Colonic mucosa (tissue), 4 donors: ENCODE data around the gene PLXDC1. TPM values are rescaled to one million over a fixed set of nuclear protein-coding genes. Genes with fewer than 3 reads are reported as not detected.

Experiments
- DNase-seq: peaks from one replicate; pipeline ENCODE4 v3.0.0-alpha.2; 2020
- H3K27ac ChIP-seq: fragments of 200-600 bp; one replicate; pipeline ENCODE4 v1.8.0; 2021
- H3K27me3 ChIP-seq: fragments of 200-600 bp; one replicate; pipeline ENCODE4 v1.8.0; 2021
- H3K36me3 ChIP-seq: fragments of 200-600 bp; one replicate; pipeline ENCODE4 v1.8.0; 2021
- H3K4me1 ChIP-seq: fragments of 200-600 bp; one replicate; pipeline ENCODE4 v1.8.0; 2021; ENCODE audit warnings: mild to moderate bottlenecking
- H3K4me3 ChIP-seq: fragments of 200-600 bp; one replicate; pipeline ENCODE4 v1.8.0; 2021
- H3K9ac ChIP-seq, 2 donors: one replicate each; pipeline ENCODE4 v1.7.0; 2013; ENCODE audit warnings: control low read depth in 2 of 2, low read depth in 2 of 2, low read length in 2 of 2
- H3K9me3 ChIP-seq: fragments of 200-600 bp; one replicate; pipeline ENCODE4 v1.8.0; 2021
- intact Hi-C: fragments of 100-400 bp; cut with DNase I; formaldehyde crosslinking; loops from one replicate; pipeline ENCODE4 v1.14.1; 2022
- total RNA-seq, 2 donors: library from RNA; stranded (reverse); fragmentation: NEBNext Ultra II Directional in 1 of 2; extraction: Animal tissue kit (Norgen Biotek cat#: 25700) in 1 of 2; gene quantifications; one replicate each; pipeline ENCODE4 v1.2.1, GENCODE V29; 2021
- TF ChIP-seq, protein P1 (sequence below): fragments of 200-600 bp; IDR thresholded peaks from one replicate; pipeline ENCODE4 v1.8.0; 2022; ENCODE audit warnings: antibody characterized with exemption, mild to moderate bottlenecking
- donor health status: healthy.
- donor health status: DM: no; HTN: no; CAD: no.
- donor health status: DM: no; HTN: no; CAD: no.

PLXDC1 gene
- total RNA-seq, 2 donors from 2014 or later = 0.54 to 4.4 TPM

GRCh38 chr17:39158623-39159022, 7.2 kb upstream of the PLXDC1 start:
- Histone ChIP-seq H3K4me1 (no peaks in the 10 kb centered on the region), H3K27me3 (no peaks in the 10 kb centered on the region), H3K27ac (no peak overlapping the region), H3K4me3 (no peak overlapping the region), H3K36me3 (no peaks in the 10 kb centered on the region), H3K9me3 (no peaks in the 10 kb centered on the region), H3K9ac (no peak overlapping the region)
- intact Hi-C loops = loop anchor here (10.0 kb wide), 1 partner anchor 274 kb away; no protein-coding TSS in a partner anchor
- TF ChIP-seq, protein P1, sequence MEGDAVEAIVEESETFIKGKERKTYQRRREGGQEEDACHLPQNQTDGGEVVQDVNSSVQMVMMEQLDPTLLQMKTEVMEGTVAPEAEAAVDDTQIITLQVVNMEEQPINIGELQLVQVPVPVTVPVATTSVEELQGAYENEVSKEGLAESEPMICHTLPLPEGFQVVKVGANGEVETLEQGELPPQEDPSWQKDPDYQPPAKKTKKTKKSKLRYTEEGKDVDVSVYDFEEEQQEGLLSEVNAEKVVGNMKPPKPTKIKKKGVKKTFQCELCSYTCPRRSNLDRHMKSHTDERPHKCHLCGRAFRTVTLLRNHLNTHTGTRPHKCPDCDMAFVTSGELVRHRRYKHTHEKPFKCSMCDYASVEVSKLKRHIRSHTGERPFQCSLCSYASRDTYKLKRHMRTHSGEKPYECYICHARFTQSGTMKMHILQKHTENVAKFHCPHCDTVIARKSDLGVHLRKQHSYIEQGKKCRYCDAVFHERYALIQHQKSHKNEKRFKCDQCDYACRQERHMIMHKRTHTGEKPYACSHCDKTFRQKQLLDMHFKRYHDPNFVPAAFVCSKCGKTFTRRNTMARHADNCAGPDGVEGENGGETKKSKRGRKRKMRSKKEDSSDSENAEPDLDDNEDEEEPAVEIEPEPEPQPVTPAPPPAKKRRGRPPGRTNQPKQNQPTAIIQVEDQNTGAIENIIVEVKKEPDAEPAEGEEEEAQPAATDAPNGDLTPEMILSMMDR = no peak
- no peak for DNase-seq

DNA sequence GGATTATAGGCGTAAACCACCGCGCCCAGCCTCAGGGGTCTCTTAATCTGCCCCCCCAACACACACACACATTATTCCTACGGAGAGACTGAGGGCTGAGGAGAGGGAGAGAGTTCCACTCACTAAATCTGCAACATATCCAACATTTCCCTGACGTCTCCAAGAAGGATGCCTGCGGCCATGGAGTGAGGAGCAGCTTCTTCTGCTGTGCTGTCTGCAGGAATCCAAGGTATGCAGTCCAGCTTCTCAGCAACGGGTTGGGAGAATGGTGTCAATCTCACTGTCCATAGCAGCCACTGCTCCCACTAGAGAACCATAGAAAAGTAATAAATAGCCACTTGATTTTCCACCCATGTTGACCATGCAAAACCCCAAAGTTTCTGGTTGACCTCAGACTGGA, 5.1 kb upstream of the PLXDC1 start:
- TF ChIP-seq, protein P1 = no peak
- DNase-seq = no peak
- Histone ChIP-seq H3K9ac (no peak overlapping the region), H3K4me3 (no peak overlapping the region), H3K9me3 (no peaks in the 10 kb centered on the region), H3K4me1 (no peaks in the 10 kb centered on the region), H3K27ac (no peak overlapping the region), H3K27me3 (peaks cover 4% of the 10 kb centered on the region), H3K36me3 (no peaks in the 10 kb centered on the region)
- intact Hi-C loops = loop anchor here (10.0 kb wide), 1 partner anchor 272 kb away; no protein-coding TSS in a partner anchor

GRCh38 chr17:39155654-39156053, 4.2 kb upstream of the PLXDC1 start:
- Histone ChIP-seq H3K9me3 (no peaks in the 10 kb centered on the region), H3K4me3 (no peak overlapping the region), H3K9ac (no peak overlapping the region), H3K36me3 (no peaks in the 10 kb centered on the region), H3K27ac (no peak overlapping the region), H3K27me3 (peaks cover 12% of the 10 kb centered on the region), H3K4me1 (no peaks in the 10 kb centered on the region)
- TF ChIP-seq, protein P1 = no peak
- DNase-seq = no peak
- intact Hi-C loops = loop anchor here (10.0 kb wide), 1 partner anchor 271 kb away; no protein-coding TSS in a partner anchor

- Histone ChIP-seq H3K27ac (peak overlapping the region; percentile 84), H3K27me3 (peaks cover 18% of the 10 kb centered on the region), H3K4me3 (peak overlapping the region; percentile 69), H3K36me3 (no peaks in the 10 kb centered on the region), H3K9ac (peak overlapping the region; percentile 77 to 96), H3K4me1 (no peaks in the 10 kb centered on the region), H3K9me3 (no peaks in the 10 kb centered on the region)
- TF ChIP-seq, protein P1 = no peak
- DNase-seq = peak; percentile 95
- intact Hi-C loops = loop anchor here (2.0 to 10.0 kb wide), 2 partner anchors 171 to 269 kb away; no protein-coding TSS in a partner anchor
Observed at GRCh38 chr17:39153599-39154051, 2.2 kb upstream of the PLXDC1 start.

GRCh38 chr17:39151943-39152818, 744 bp upstream of the PLXDC1 start:
- no peaks in the 10 kb centered on the region for H3K4me1 ChIP-seq
- peak; percentile 40 for DNase-seq
- intact Hi-C loops = loop anchor here (2.0 to 10.0 kb wide), 2 partner anchors 169 to 267 kb away; no protein-coding TSS in a partner anchor
- H3K36me3 ChIP-seq = no peaks in the 10 kb centered on the region
- H3K9ac ChIP-seq = peak overlapping the region; percentile 59 to 96
- peak overlapping the region; percentile 84 for H3K27ac ChIP-seq
- TF ChIP-seq, protein P1 = no peak
- peak overlapping the region; percentile 69 for H3K4me3 ChIP-seq
- H3K9me3 ChIP-seq = no peaks in the 10 kb centered on the region
- peaks cover 18% of the 10 kb centered on the region for H3K27me3 ChIP-seq
